HCT116 (cell line): ENCODE measurements around the gene FICD. TPM values are rescaled to one million over a fixed set of nuclear protein-coding genes. Genes with fewer than 3 reads are reported as not detected.

Experiments used
- ATAC-seq: fragments of 200-7000 bp; cut with Tn5 transposase; 2 replicates; pipeline ENCODE4 v1.9.1; 2020; ENCODE audit warnings: mild to moderate bottlenecking, moderate library complexity
- BruUV-seq: library from RNA; stranded (reverse); fragments of 400-500 nt; replicated peaks from 2 replicates; lab custom pipeline; 2021; lab: Mats Ljungman, UMichigan
- CTCF ChIA-PET: fragments of 300-600 bp; sonication (Branson Sonifier 250); formaldehyde crosslinking; loops from one replicate; lab custom pipeline; 2021; ENCODE audit warnings: antibody characterized with exemption; lab: Charles Lee
- POLR2A ChIA-PET: fragments of 300-600, 350-600 bp; sonication (Branson Sonifier 250); formaldehyde crosslinking; loops from one replicate; lab custom pipeline; 2021; ENCODE audit warnings: antibody characterized with exemption; lab: Charles Lee
- RAD21 ChIA-PET, 2 experiments: fragments of 300-600 bp; sonication (Branson Sonifier 250); formaldehyde crosslinking; loops; one replicate each; lab custom pipeline; 2023; ENCODE audit warnings: low total read pairs in 2 of 2; ENCODE audit not compliant: uncharacterized antibody in 2 of 2, unreplicated experiment in 2 of 2, low non-redundant PET in 1 of 2; lab: Charles Lee
- DNase-seq: peaks from one replicate; pipeline ENCODE4 v3.0.0-alpha.2; 2010; ENCODE audit warnings: low read depth, low spot score
- H2AFZ ChIP-seq: fragments of 200-600 bp; shearing (Covaris generic), sonication (generic); 2 replicates; pipeline ENCODE4 v1.6.1; 2017; ENCODE audit warnings: low read depth, mixed run types, mixed read lengths, antibody characterized with exemption, low read length; ENCODE audit not compliant: poor library complexity, severe bottlenecking
- H3K27ac ChIP-seq: 2 replicates; pipeline ENCODE4 v1.5.1; 2012; ENCODE audit warnings: low read depth, low read length
- H3K27me3 ChIP-seq: fragments of 200-600 bp; sonication (generic); 2 replicates; pipeline ENCODE4 v1.6.1; 2016; ENCODE audit warnings: mixed run types, low read length, mixed read lengths; ENCODE audit not compliant: insufficient read depth
- H3K36me3 ChIP-seq, 2 experiments: fragments of 200-500 bp in 1 of 2; fragments of 200-600 bp in 1 of 2; sonication (Bioruptor generic) in 1 of 2; sonication (generic) in 1 of 2; 2 replicates each; pipeline versions ENCODE4 v1.5.1 to v1.6.1; 2014 to 2016; ENCODE audit warnings: low read length in 2 of 2, inconsistent platforms in 1 of 2, mixed read lengths in 1 of 2, mixed run types in 1 of 2; ENCODE audit not compliant: insufficient read depth in 2 of 2, control insufficient read depth in 1 of 2
- H3K4me1 ChIP-seq, 2 experiments: fragments of 200-600 bp in 1 of 2; sonication (generic) in 1 of 2; 2 replicates each; pipeline versions ENCODE4 v1.5.1 to v1.6.1; 2012 to 2017; ENCODE audit warnings: low read length in 2 of 2, inconsistent platforms in 1 of 2, mild to moderate bottlenecking in 1 of 2, mixed read lengths in 1 of 2, mixed run types in 1 of 2, moderate library complexity in 1 of 2; ENCODE audit not compliant: insufficient read depth in 2 of 2, control insufficient read depth in 1 of 2
- H3K4me2 ChIP-seq: fragments of 200-600 bp; sonication (generic); 2 replicates; pipeline ENCODE4 v1.6.1; 2017; ENCODE audit warnings: mixed run types, low read length, mixed read lengths
- H3K4me3 ChIP-seq, 2 experiments: fragments of 200-600 bp in 1 of 2; sonication (generic) in 1 of 2; replicated peaks in 1 of 2; 2 replicates each; pipeline ENCODE4 v1.5.1; 2011 to 2016; ENCODE audit warnings: low read length in 2 of 2, control low read depth in 1 of 2, low read depth in 1 of 2, mild to moderate bottlenecking in 1 of 2, mixed read lengths in 1 of 2, mixed run types in 1 of 2
- H3K79me2 ChIP-seq: fragments of 200-600 bp; sonication (generic); 2 replicates; pipeline ENCODE4 v1.6.1; 2017; ENCODE audit warnings: mild to moderate bottlenecking, mixed run types, low read length, moderate library complexity, mixed read lengths; ENCODE audit not compliant: insufficient read depth
- H3K9ac ChIP-seq: fragments of 200-600 bp; sonication (generic); 2 replicates; pipeline ENCODE4 v1.6.1; 2016; ENCODE audit warnings: low read length, mixed read lengths
- H3K9me2 ChIP-seq: fragments of 200-600 bp; sonication (generic), shearing (Covaris generic); 2 replicates; pipeline ENCODE4 v1.6.1; 2017; ENCODE audit warnings: mixed run types, mild to moderate bottlenecking, moderate library complexity; ENCODE audit not compliant: insufficient read depth
- H3K9me3 ChIP-seq, 2 experiments: fragments of 200-500 bp in 1 of 2; fragments of 200-600 bp in 1 of 2; sonication (Bioruptor generic) in 1 of 2; sonication (generic) in 1 of 2; 2 replicates each; pipeline ENCODE4 v1.6.1; 2014 to 2017; ENCODE audit warnings: low read length in 2 of 2, mixed read lengths in 2 of 2, inconsistent platforms in 1 of 2, low read depth in 1 of 2, mild to moderate bottlenecking in 1 of 2, mixed run types in 1 of 2, moderate library complexity in 1 of 2; ENCODE audit not compliant: control insufficient read depth in 1 of 2, insufficient read depth in 1 of 2
- H4K20me1 ChIP-seq: fragments of 200-600 bp; sonication (generic), shearing (Covaris generic); 2 replicates; pipeline ENCODE4 v1.6.1; 2017; ENCODE audit warnings: mixed run types, mild to moderate bottlenecking, moderate library complexity; ENCODE audit not compliant: insufficient read depth
- CEBPB ChIP-seq: IDR thresholded peaks from 2 replicates; pipeline ENCODE4 v1.6.1; 2012; ENCODE audit warnings: low read depth
- EZH2 ChIP-seq: fragments of 200-600 bp; sonication (generic); IDR thresholded peaks from 2 replicates; pipeline ENCODE4 v1.6.1; 2017; ENCODE audit warnings: antibody characterized with exemption, mixed run types
- EZH2phosphoT487 ChIP-seq: fragments of 200-600 bp; IDR thresholded peaks from 2 replicates; pipeline ENCODE4 v1.6.1; 2018; ENCODE audit warnings: antibody characterized with exemption, borderline replicate concordance
- TCF7L2 ChIP-seq: IDR thresholded peaks from 2 replicates; pipeline ENCODE4 v1.7.0; 2011; ENCODE audit warnings: borderline replicate concordance, inconsistent platforms; ENCODE audit not compliant: insufficient read depth, insufficient read length; ENCODE audit errors: extremely low read depth
- intact Hi-C: fragments of 100-400 bp; cut with micrococcal nuclease; formaldehyde crosslinking; loops from 2 replicates; pipeline ENCODE4 v1.10.0; 2022
- total RNA-seq: library from RNA; stranded (reverse); gene quantifications from one replicate; pipeline ENCODE4 v1.2.1, GENCODE V29; 2021; ENCODE audit not compliant: unreplicated experiment
- TF ChIP-seq, protein P1 (sequence below): IDR thresholded peaks from 2 replicates; pipeline ENCODE4 v1.6.1; 2012; ENCODE audit warnings: low read depth

FICD gene
- total RNA-seq, 1 experiment from 2014 or later, result 5.1 TPM

DNA sequence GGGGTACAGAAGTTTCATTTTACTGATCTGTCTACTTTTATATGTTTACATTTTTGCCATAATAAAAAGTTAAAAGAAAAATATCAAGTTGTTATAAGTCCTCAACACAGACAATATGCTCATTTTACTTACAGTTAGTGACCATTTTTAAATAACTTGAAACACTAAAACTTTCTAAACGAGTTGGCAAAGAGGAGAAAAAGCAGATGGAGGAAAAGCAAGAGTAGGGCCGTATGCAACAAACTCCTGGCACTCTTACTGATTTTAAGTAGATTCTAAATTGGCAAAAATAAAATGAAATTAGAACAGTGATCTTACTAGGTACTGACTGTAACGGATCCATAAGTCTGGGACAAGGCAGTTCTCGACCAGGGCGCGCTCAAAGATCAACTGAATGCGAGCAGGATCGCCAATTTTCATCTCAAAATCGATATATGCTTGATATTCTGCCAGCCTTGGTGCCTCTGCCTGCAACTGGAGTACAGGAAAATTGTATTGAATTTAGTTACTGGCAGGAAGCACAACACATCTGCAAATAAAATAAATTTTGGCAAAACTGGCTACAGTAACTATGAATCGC is 23.6 kb downstream of the FICD start:
- no peak overlapping the region for H2AFZ ChIP-seq
- H3K4me2 ChIP-seq, result no peak overlapping the region
- BruUV-seq, result no TSS peak
- H3K27me3 ChIP-seq, result no peaks in the 10 kb centered on the region
- no peak overlapping the region for H3K9ac ChIP-seq
- DNase-seq (no peak), ATAC-seq (no peak)
- H4K20me1 ChIP-seq, result peaks cover 15% of the 10 kb centered on the region; the same call in 1 of the 2 replicates
- no peak overlapping the region for H3K4me3 ChIP-seq
- peaks cover 87% of the 10 kb centered on the region for H3K79me2 ChIP-seq
- H3K36me3 ChIP-seq, result peaks cover 41 to 47% of the 10 kb centered on the region in 2 experiments; a peak in 3 of 4 replicates
- RAD21 ChIA-PET, result no interaction called here
- H3K4me1 ChIP-seq, result peaks cover 6 to 18% of the 10 kb centered on the region in 2 experiments
- no peaks in the 10 kb centered on the region for H3K9me2 ChIP-seq
- TF ChIP-seq TCF7L2 (no peak), EZH2phosphoT487 (no peak), EZH2 (no peak), CEBPB (no peak)
- TF ChIP-seq, protein P1, sequence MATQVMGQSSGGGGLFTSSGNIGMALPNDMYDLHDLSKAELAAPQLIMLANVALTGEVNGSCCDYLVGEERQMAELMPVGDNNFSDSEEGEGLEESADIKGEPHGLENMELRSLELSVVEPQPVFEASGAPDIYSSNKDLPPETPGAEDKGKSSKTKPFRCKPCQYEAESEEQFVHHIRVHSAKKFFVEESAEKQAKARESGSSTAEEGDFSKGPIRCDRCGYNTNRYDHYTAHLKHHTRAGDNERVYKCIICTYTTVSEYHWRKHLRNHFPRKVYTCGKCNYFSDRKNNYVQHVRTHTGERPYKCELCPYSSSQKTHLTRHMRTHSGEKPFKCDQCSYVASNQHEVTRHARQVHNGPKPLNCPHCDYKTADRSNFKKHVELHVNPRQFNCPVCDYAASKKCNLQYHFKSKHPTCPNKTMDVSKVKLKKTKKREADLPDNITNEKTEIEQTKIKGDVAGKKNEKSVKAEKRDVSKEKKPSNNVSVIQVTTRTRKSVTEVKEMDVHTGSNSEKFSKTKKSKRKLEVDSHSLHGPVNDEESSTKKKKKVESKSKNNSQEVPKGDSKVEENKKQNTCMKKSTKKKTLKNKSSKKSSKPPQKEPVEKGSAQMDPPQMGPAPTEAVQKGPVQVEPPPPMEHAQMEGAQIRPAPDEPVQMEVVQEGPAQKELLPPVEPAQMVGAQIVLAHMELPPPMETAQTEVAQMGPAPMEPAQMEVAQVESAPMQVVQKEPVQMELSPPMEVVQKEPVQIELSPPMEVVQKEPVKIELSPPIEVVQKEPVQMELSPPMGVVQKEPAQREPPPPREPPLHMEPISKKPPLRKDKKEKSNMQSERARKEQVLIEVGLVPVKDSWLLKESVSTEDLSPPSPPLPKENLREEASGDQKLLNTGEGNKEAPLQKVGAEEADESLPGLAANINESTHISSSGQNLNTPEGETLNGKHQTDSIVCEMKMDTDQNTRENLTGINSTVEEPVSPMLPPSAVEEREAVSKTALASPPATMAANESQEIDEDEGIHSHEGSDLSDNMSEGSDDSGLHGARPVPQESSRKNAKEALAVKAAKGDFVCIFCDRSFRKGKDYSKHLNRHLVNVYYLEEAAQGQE, result no peak
- CTCF ChIA-PET, result no interaction called here
- no peaks in the 10 kb centered on the region for H3K9me3 ChIP-seq
- POLR2A ChIA-PET, result no interaction called here
- intact Hi-C loops, result no loop called here
- H3K27ac ChIP-seq, result no peak overlapping the region
